ENCODE measurements around the gene EDIL3.
"Not testable (repeated sequence)": the region's sequence is repeated elsewhere in the genome, so short reads cannot be mapped to it uniquely, and the experiment has no call there.

EDIL3 gene

DNA sequence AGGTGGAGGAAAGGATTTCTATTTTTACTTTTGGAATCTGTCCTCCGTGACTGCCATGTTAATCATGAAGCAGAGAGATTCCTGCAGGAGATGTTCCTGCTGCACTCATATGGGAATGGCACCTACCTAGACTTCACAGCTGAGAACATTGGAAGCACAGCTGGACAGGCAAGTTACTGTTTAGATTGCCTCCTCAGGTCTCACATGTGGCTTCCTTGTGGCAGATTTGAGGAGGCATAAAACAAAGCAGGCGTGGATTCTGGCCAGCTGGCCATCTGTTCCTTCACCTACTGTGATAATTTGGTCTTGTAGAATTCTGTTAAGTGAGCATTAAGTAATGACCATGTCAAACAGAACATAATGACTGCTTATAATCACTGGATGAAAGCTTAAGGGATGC is 193.4 kb downstream of the EDIL3 start:
- no peaks in the 10 kb centered on the region for H3K36me3 ChIP-seq (ENCODE audit: control insufficient read depth, insufficient read depth, low read length)
- no peak for DNase-seq (ENCODE audit: extremely low read depth, insufficient read length)
- H3K27me3 ChIP-seq (replicated peaks; ENCODE audit: control insufficient read depth, insufficient read depth, low read length), result no peaks in the 10 kb centered on the region
- TF ChIP-seq, protein P1, sequence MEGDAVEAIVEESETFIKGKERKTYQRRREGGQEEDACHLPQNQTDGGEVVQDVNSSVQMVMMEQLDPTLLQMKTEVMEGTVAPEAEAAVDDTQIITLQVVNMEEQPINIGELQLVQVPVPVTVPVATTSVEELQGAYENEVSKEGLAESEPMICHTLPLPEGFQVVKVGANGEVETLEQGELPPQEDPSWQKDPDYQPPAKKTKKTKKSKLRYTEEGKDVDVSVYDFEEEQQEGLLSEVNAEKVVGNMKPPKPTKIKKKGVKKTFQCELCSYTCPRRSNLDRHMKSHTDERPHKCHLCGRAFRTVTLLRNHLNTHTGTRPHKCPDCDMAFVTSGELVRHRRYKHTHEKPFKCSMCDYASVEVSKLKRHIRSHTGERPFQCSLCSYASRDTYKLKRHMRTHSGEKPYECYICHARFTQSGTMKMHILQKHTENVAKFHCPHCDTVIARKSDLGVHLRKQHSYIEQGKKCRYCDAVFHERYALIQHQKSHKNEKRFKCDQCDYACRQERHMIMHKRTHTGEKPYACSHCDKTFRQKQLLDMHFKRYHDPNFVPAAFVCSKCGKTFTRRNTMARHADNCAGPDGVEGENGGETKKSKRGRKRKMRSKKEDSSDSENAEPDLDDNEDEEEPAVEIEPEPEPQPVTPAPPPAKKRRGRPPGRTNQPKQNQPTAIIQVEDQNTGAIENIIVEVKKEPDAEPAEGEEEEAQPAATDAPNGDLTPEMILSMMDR (IDR thresholded peaks at IDR 0.05; ENCODE audit: insufficient read depth, low read length, poor library complexity, severe bottlenecking), result no peak
- H3K4me3 ChIP-seq (replicated peaks; ENCODE audit: low read depth, low read length), result no peak overlapping the region

DNA sequence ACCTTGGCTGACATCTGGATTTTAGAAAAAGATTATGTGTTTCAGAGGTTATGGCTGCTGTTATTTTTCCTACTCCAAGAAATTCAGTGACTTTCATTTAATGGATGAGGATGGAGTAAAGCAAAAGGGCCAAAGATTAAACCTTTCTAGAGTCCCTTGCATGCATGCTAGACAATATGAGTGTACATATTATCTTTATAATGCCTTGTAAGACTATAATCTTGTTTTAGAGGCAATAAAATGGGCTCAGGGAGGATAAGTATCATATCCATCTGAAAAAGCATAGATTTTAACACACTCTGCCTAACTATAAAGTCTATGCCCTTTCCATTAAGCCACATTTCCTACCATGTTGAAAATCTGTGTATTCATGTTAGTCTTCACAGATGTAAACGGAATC is 199.8 kb downstream of the EDIL3 start:
- DNase-seq (ENCODE audit: extremely low read depth, insufficient read length), result no peak
- no peaks in the 10 kb centered on the region for H3K27me3 ChIP-seq (replicated peaks; ENCODE audit: control insufficient read depth, insufficient read depth, low read length)
- TF ChIP-seq, protein P1 (IDR thresholded peaks at IDR 0.05; ENCODE audit: insufficient read depth, low read length, poor library complexity, severe bottlenecking), result no peak
- no peak overlapping the region for H3K4me3 ChIP-seq (replicated peaks; ENCODE audit: low read depth, low read length)
- no peaks in the 10 kb centered on the region for H3K36me3 ChIP-seq (ENCODE audit: control insufficient read depth, insufficient read depth, low read length)

DNA sequence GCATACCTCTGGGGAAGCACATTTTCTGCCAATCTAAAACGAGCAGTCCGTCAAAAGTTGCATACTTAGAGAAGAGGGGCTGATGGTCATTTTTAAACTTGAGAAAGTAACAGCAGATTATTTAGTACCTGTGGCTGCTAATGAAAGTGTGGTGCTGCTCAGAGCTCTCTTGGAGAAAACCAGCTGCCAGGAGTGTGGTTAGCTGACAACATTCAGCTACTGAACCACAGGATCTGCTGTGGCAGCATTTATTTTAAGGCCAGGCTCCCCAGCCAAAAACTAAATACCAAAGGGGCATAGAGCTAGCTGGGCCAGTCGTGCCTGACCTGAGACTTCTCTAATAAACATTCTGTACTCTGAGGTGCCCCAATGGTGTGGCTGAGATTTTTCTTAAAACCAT is 203.6 kb downstream of the EDIL3 start:
- DNase-seq (ENCODE audit: extremely low read depth, insufficient read length), result no peak
- H3K4me3 ChIP-seq (replicated peaks; ENCODE audit: low read depth, low read length), result no peak overlapping the region
- no peaks in the 10 kb centered on the region for H3K27me3 ChIP-seq (replicated peaks; ENCODE audit: control insufficient read depth, insufficient read depth, low read length)
- TF ChIP-seq, protein P1 (IDR thresholded peaks at IDR 0.05; ENCODE audit: insufficient read depth, low read length, poor library complexity, severe bottlenecking), result no peak
- no peaks in the 10 kb centered on the region for H3K36me3 ChIP-seq (ENCODE audit: control insufficient read depth, insufficient read depth, low read length)

DNA sequence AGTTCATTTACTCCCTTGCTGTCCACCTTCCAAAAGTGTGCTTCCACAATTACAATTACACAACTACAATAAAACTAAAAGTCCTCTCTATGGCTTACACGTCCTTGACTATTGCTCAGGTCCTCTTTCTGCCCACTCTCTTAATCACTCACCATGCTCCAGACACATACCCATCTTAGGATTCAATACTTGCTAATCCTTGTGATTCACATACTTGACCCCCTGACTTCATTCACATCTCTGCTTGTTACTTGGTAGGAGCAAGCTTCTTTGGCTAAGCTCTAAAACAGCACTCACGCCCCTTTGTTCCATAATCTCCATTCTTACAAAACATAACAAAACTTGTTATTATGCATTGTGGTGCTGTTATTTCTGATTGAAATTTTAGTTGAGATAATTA is 215.8 kb downstream of the EDIL3 start:
- DNase-seq (ENCODE audit: extremely low read depth, insufficient read length), result no peak
- no peaks in the 10 kb centered on the region for H3K36me3 ChIP-seq (ENCODE audit: control insufficient read depth, insufficient read depth, low read length)

DNA sequence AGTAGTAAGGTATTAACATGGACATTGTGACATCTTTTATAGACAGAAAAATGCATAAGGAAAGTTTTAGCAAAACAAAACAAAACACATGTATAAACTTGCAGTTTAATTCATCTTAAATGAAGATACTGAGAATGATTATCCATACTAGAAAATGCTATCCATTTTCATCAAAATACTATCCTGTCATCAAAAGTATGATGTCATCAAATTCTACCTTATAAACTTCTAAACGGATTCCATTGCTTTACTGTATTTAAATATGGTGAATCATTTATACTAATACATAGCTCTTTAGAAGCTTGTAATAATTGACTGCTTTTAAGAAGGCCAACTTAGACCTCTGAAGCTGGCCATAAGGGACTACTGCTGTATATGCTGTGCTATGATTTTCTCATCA is 221.0 kb downstream of the EDIL3 start:
- TF ChIP-seq, protein P1 (IDR thresholded peaks at IDR 0.05; ENCODE audit: insufficient read depth, low read length, poor library complexity, severe bottlenecking), result no peak
- Histone ChIP-seq H3K4me3 (replicated peaks; ENCODE audit: low read depth, low read length) (no peak overlapping the region), H3K27me3 (replicated peaks; ENCODE audit: control insufficient read depth, insufficient read depth, low read length) (no peaks in the 10 kb centered on the region), H3K36me3 (ENCODE audit: control insufficient read depth, insufficient read depth, low read length) (no peaks in the 10 kb centered on the region)
- no peak for DNase-seq (ENCODE audit: extremely low read depth, insufficient read length)

More for the DNA sequence above, 215.8 kb downstream of the EDIL3 start:
- Histone ChIP-seq H3K4me3 (replicated peaks; ENCODE audit: low read depth, low read length) (no peak overlapping the region), H3K27me3 (replicated peaks; ENCODE audit: control insufficient read depth, insufficient read depth, low read length) (no peaks in the 10 kb centered on the region)
- TF ChIP-seq, protein P1 (IDR thresholded peaks at IDR 0.05; ENCODE audit: insufficient read depth, low read length, poor library complexity, severe bottlenecking), result no peak

DNA sequence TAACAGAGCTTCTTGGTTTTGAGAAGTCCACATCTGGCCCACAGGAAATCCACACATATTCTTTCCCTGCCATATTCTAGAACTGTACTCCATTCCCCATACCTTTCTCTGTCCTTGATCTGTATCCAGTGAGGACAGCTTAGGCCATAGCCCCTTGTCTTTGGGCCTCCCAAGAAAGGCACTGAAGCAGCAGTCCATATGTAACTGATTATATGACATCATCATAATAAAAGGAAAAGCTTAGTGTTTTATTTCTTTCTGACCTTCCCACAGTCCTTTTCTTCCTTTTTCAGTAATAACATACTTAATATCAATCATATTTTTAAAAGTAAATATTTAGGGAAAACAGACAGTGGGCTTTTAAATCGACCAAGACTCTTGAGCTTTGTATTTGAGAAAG is 222.0 kb downstream of the EDIL3 start:
- no peak overlapping the region for H3K4me3 ChIP-seq (replicated peaks; ENCODE audit: low read depth, low read length)
- no peaks in the 10 kb centered on the region for H3K36me3 ChIP-seq (ENCODE audit: control insufficient read depth, insufficient read depth, low read length)
- TF ChIP-seq, protein P1 (IDR thresholded peaks at IDR 0.05; ENCODE audit: insufficient read depth, low read length, poor library complexity, severe bottlenecking), result no peak
- DNase-seq (ENCODE audit: extremely low read depth, insufficient read length), result no peak
- no peaks in the 10 kb centered on the region for H3K27me3 ChIP-seq (replicated peaks; ENCODE audit: control insufficient read depth, insufficient read depth, low read length)

DNA sequence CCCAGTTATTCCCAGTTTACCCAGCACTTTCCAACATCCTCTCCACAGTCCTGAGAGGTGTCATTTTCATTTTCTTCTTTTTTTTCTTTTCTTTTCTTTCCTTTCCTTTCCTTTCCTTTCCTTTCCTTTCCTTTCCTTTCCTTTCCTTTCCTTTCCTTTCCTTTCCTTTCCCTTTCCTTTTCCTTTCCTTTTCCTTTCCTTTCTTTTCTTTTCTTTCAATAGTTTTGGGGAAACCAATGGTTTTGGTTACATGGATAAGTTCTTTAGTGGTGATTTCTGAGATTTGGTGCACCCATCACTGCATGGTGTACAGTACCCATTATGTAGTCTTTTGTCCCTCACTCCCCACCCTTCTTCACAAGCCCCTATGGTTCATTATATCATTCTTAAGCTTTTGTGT is 224.0 kb downstream of the EDIL3 start:
- H3K4me3 ChIP-seq (replicated peaks; ENCODE audit: low read depth, low read length); H3K27me3 ChIP-seq (replicated peaks; ENCODE audit: control insufficient read depth, insufficient read depth, low read length); DNase-seq (ENCODE audit: extremely low read depth, insufficient read length); H3K36me3 ChIP-seq (ENCODE audit: control insufficient read depth, insufficient read depth, low read length): not testable (repeated sequence)

All from GM06990 (cell line).